SH-SY5Y (cell line): ENCODE measurements around the gene CASP9.

ENCODE experiments used
- GATA2 ChIP-seq: IDR thresholded peaks from 2 replicates; pipeline ENCODE4 v1.6.1; 2011; ENCODE audit warnings: mild to moderate bottlenecking, low read depth, low read length
- GATA3 ChIP-seq: IDR thresholded peaks from 2 replicates; pipeline ENCODE4 v1.6.1; 2011; ENCODE audit warnings: low read depth, mild to moderate bottlenecking, low read length, moderate library complexity

CASP9 gene

GRCh38 chr1:15442759-15443158 is 81.3 kb downstream of the CASP9 start:
- TF ChIP-seq GATA2, result no peak
- TF ChIP-seq GATA3, result no peak

- TF ChIP-seq GATA3 (no peak), GATA2 (no peak)
Measured at GRCh38 chr1:15442119-15442518, 81.9 kb downstream of the CASP9 start.
